ENCODE measurements around the gene SLC30A4. TPM values are rescaled to one million over a fixed set of nuclear protein-coding genes. Genes with fewer than 3 reads are reported as not detected.

Gene SLC30A4
- total RNA-seq, 2 experiments from 2014 or later, result 2.9 to 4.1 TPM

GRCh38 chr15:45456212-45457106, 66.1 kb downstream of the SLC30A4 start:
- Mint-ChIP-seq H3K9me3 (ENCODE audit: low read depth) (no peaks in the 10 kb centered on the region), H3K4me3 (peak overlapping the region; percentile 79), H3K27ac (peak overlapping the region; percentile 88), H3K4me1 (peaks cover 55% of the 10 kb centered on the region), H3K27me3 (no peaks in the 10 kb centered on the region), H3K36me3 (peaks cover 13% of the 10 kb centered on the region)
- DNase-seq (peak; percentile 92), ATAC-seq (peak; percentile 66)
- CTCF ChIA-PET, result interaction anchor here (0.6 to 7.8 kb wide), 26 partner anchors 8 to 293 kb away, joined by 3 to 113 read pairs (median 8); partner anchors contain the start of genes BLOC1S6 and SQOR

DNA sequence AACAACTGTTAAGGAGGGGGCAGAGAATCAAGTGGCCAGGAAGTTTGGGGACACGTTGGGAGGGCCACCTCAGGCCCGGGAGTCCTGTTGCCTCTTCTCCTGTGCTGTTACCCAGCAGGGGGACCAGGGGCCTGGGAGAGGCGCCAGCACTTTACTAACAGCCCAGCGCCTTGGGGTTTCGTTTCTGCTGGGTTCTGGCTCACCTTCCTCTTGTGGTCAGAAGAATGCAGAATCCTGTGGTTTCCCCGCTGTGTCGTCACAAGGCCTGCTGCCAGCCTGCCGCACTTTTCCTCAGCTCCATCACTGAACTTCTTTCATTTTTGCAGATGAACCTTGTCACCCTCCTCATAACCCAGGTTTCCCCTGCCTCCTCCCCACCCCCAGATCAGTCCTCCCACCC, 67.7 kb downstream of the SLC30A4 start:
- ATAC-seq, result peak; percentile 53
- Mint-ChIP-seq H3K9me3 (ENCODE audit: low read depth) (no peaks in the 10 kb centered on the region), H3K36me3 (peaks cover 13% of the 10 kb centered on the region), H3K27me3 (no peaks in the 10 kb centered on the region), H3K27ac (peak overlapping the region; percentile 93), H3K4me3 (peak overlapping the region; percentile 62), H3K4me1 (peaks cover 55% of the 10 kb centered on the region)
- CTCF ChIA-PET, result interaction anchor here (0.9 to 7.8 kb wide), 10 partner anchors 12 to 254 kb away, joined by 3 to 113 read pairs (median 4); a partner anchor contains a TSS
- DNase-seq, result peak; percentile 88

- Mint-ChIP-seq H3K27me3 (no peaks in the 10 kb centered on the region), H3K4me1 (peaks cover 35% of the 10 kb centered on the region), H3K9me3 (ENCODE audit: low read depth) (no peaks in the 10 kb centered on the region), H3K4me3 (no peak overlapping the region), H3K36me3 (peaks cover 13% of the 10 kb centered on the region), H3K27ac (no peak overlapping the region)
- DNase-seq (no peak), ATAC-seq (no peak)
- CTCF ChIA-PET, result interaction anchor here (0.7 kb wide), 1 partner anchor 162 kb away, joined by 3 read pairs; no protein-coding TSS in a partner anchor
These were observed 71.3 kb downstream of the SLC30A4 start for GRCh38 chr15:45451265-45451664.

DNA sequence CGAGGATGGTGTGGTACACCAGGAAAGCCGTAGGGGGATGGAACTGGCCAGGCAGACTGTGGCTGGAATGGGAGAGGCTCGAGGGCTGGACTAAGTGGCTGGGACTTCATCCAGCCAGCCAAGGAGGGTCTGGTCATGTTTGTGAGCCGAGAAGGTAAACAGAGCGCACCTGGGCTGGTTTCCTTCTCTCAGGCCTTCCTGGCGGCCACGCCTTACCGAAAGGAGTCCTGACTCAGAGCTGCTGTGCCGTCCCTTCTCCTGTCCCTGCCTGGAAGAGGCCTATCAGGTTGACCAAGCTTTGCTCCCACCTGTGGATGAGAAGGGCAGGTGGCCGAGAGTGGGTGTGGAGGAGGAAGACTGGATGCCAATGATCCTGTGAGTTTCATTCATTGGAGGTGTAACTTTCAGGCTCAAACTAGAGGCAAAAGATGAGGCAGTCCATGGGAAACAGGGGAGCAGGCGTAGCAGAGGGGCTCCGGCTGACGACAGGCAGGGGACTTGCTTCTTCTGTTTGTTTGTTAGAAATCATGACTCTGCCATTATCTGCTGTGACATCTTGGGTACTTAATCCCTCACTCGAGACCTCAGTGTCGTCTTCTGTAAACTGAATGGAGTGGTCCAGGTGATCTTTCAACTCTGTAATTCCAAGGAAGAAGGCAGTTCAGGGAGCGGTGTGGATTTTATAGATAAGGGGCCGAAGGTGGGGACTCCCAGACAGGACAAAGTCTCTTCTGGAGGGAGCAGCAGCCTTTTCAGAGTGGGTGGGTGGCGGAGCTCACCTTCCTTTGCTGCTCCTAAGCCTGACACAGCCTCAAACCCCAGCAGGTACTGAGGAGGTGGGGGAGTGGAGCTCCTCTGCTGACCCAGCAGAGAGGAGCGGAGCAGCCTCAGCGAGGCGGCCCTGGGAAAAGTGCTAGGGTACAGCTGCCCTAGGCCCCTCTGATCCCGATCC, 72.4 kb downstream of the SLC30A4 start:
- no peak overlapping the region for H3K27ac Mint-ChIP-seq
- H3K4me1 Mint-ChIP-seq, result peaks cover 24% of the 10 kb centered on the region
- ATAC-seq (no peak), DNase-seq (no peak)
- H3K9me3 Mint-ChIP-seq (ENCODE audit: low read depth), result no peaks in the 10 kb centered on the region
- CTCF ChIA-PET, result interaction anchor here (0.7 to 2.0 kb wide), 3 partner anchors 7 to 164 kb away, joined by 3 to 9 read pairs (median 3); no protein-coding TSS in a partner anchor
- H3K4me3 Mint-ChIP-seq, result no peak overlapping the region
- no peaks in the 10 kb centered on the region for H3K27me3 Mint-ChIP-seq
- peaks cover 13% of the 10 kb centered on the region for H3K36me3 Mint-ChIP-seq

DNA sequence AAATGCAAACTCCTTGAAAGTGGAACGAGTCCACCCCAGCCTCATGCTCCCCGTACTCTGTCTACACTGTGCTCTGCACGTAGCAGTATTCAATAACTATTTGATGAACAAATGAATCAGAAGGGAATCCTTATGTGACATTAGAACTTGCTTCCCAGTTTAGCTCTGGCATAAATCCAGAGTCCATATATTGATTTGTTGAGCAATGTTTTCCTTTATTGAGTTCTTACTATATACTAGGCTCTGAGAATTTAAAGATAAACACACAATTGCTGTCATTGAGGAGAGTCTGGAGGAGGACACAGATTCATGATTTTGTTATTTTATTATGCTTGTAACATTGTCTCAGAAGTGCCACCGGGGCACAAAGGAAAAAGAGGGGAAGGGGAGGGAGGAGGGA, 73.2 kb downstream of the SLC30A4 start:
- no peak overlapping the region for H3K4me3 Mint-ChIP-seq
- no peaks in the 10 kb centered on the region for H3K9me3 Mint-ChIP-seq (ENCODE audit: low read depth)
- ATAC-seq (no peak), DNase-seq (no peak)
- no peak overlapping the region for H3K27ac Mint-ChIP-seq
- CTCF ChIA-PET, result interaction anchor here (1.5 to 2.0 kb wide), 2 partner anchors 8 to 162 kb away, joined by 3 to 9 read pairs; no protein-coding TSS in a partner anchor
- peaks cover 13% of the 10 kb centered on the region for H3K36me3 Mint-ChIP-seq
- H3K4me1 Mint-ChIP-seq, result peaks cover 16% of the 10 kb centered on the region
- H3K27me3 Mint-ChIP-seq, result no peaks in the 10 kb centered on the region

DNA sequence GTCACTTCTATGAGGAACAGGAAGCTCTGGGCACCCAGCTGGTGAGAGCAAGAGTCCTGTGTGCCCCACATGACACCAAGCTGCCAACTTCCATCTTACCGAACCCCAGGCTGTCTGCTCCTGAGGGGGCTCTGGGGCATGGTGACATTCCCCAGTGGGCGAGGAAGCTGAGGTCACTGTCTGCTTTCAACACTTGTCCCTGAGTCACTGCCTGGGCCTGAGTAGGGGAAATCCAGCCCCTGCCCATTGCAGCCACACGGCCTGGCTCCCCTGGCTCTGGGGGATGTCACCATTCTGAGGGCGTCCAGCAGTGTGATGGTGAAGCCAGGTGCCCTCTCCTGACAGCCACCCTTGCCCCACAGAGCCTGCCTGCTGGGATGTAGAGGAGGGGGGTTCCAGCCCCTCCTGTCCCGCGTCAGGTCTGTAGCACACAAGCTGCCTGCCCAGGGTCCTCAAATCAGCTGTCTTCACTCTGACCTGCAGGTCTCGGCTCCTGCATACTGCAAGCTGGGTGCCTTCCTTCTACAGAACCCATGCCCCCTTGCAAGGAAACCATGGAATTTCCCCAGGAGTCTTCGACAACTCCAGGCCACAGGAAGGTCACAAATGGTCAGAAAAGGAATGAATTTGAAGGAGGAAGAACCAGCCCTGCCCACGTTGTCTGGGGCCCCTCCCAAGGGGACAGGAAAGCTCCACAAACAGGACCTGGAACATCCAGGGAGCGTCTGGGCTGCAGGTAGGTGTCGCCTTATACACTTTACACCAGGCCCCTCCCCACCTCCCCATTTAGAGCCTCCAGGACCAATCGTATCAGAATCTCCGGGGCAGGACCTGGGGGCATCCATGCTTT, 74.3 kb downstream of the SLC30A4 start:
- H3K4me1 Mint-ChIP-seq, result peaks cover 7% of the 10 kb centered on the region
- DNase-seq (no peak), ATAC-seq (no peak)
- H3K27ac Mint-ChIP-seq, result no peak overlapping the region
- no peak overlapping the region for H3K4me3 Mint-ChIP-seq
- H3K36me3 Mint-ChIP-seq, result peaks cover 8% of the 10 kb centered on the region
- no peaks in the 10 kb centered on the region for H3K9me3 Mint-ChIP-seq (ENCODE audit: low read depth)
- H3K27me3 Mint-ChIP-seq, result no peaks in the 10 kb centered on the region
- CTCF ChIA-PET, result interaction anchor here (2.0 kb wide), 1 partner anchor 9 kb away, joined by 9 read pairs; no protein-coding TSS in a partner anchor

DNA sequence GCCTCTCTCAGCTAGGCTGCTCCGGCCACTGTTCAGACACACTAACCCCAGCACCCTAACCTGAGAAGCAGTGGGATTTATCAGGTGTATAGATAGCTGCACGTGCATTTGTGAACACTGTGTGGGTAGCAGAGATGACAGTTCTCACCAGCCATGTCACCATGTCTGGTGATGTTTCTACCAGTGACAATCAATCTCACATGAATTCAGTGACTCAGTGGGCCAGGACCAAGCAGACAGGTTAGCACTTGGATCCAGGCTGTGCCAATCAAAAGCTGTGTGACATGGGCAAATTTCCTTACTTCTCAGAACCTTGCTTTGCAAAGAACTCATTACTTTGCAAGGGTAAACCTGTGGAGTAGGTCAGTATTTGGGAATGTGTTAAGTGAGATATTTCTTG, 78.9 kb downstream of the SLC30A4 start:
- CTCF ChIA-PET, result interaction anchor here (1.4 to 1.8 kb wide), 2 partner anchors 8 to 11 kb away, joined by 4 to 6 read pairs; no protein-coding TSS in a partner anchor
- Mint-ChIP-seq H3K4me1 (peaks cover 4% of the 10 kb centered on the region), H3K4me3 (no peak overlapping the region), H3K27ac (no peak overlapping the region), H3K9me3 (ENCODE audit: low read depth) (no peaks in the 10 kb centered on the region), H3K36me3 (no peaks in the 10 kb centered on the region), H3K27me3 (no peaks in the 10 kb centered on the region)
- no peak for ATAC-seq
- DNase-seq, result no peak

DNA sequence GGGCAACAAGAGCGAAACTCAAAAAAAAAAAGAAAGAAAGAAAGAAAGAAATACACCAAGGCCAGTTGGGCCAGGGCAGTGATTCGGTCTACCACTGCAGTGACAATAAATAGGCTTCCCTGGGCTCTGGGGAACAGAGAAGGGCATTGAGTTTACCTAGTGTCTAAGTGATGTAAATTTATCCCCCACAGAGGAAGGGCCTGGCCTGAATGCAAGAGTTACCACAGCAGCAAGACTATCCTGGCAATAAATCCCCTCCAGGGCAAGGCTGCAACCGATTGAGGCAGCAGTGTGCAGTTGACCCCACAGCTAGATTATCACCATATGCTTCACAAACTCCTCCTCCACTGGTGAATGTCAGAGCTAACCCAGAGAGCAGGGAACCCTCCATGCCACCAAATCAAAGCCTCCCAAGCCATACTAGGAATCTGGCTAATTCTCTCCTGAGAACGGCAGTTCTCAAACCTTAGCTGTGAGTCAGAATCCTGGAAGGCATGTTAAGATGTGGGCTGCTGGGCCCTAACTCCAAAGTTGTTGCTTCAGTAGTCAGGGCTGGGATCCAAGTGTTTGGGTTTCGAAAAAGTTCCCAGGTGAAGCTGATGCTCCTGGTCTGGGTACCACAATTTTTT, 79.9 kb downstream of the SLC30A4 start:
- Mint-ChIP-seq H3K9me3 (ENCODE audit: low read depth) (no peaks in the 10 kb centered on the region), H3K27me3 (no peaks in the 10 kb centered on the region), H3K36me3 (no peaks in the 10 kb centered on the region), H3K4me1 (no peaks in the 10 kb centered on the region), H3K4me3 (no peak overlapping the region), H3K27ac (no peak overlapping the region)
- no peak for ATAC-seq
- DNase-seq, result no peak
- CTCF ChIA-PET, result interaction anchor here (0.6 to 5.5 kb wide), 5 partner anchors 9 to 247 kb away, joined by 3 to 35 read pairs (median 4); no protein-coding TSS in a partner anchor

DNA sequence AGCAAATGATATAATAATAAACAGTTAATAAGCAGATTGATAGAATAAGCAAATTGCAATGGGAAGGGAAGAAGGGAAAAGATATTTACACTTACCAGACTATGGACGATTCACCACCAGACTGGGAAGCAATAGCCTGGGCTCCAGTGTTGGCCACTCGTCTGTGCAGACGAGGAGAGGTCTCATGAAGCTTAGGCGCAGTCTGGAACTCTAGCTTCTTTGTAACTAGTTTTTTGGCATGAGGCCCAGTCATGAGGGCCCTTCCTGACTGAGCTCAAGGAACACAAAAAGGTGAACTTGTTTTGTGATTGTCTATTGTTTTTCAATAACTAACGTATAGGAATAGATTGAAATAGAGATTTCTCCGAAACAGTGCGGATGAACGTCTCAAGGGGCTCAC, 80.9 kb downstream of the SLC30A4 start:
- ATAC-seq (no peak), DNase-seq (no peak)
- no peaks in the 10 kb centered on the region for H3K9me3 Mint-ChIP-seq (ENCODE audit: low read depth)
- no peak overlapping the region for H3K27ac Mint-ChIP-seq
- no peaks in the 10 kb centered on the region for H3K4me1 Mint-ChIP-seq
- no peaks in the 10 kb centered on the region for H3K27me3 Mint-ChIP-seq
- CTCF ChIA-PET, result interaction anchor here (0.7 to 5.5 kb wide), 3 partner anchors 10 to 21 kb away, joined by 3 to 35 read pairs (median 6); no protein-coding TSS in a partner anchor
- H3K4me3 Mint-ChIP-seq, result no peak overlapping the region
- no peaks in the 10 kb centered on the region for H3K36me3 Mint-ChIP-seq

DNA sequence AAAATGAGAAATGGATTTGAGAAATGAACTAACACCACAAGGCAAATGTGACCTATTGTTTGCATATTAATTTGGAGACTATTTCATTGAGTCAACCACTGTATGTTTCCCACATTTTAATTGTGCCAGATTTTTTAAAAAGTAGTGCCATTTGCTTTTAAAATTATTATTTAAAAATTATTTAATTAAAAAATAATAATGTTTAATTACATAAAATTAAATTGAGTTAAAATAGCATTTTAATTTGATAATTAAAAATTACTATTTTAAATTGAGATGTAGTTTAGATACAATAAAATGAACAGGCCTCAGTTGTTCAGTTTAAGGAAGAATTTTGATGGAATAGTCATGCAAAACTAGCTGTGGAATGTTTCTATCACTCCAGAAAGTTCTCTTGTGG, 81.5 kb downstream of the SLC30A4 start:
- CTCF ChIA-PET, result interaction anchor here (5.5 kb wide), 1 partner anchor 17 kb away, joined by 35 read pairs; no protein-coding TSS in a partner anchor
- Mint-ChIP-seq H3K4me3 (no peak overlapping the region), H3K9me3 (ENCODE audit: low read depth) (no peaks in the 10 kb centered on the region), H3K27ac (no peak overlapping the region), H3K27me3 (no peaks in the 10 kb centered on the region), H3K36me3 (no peaks in the 10 kb centered on the region), H3K4me1 (no peaks in the 10 kb centered on the region)
- no peak for ATAC-seq
- DNase-seq, result no peak

- CTCF ChIA-PET, result interaction anchor here (0.8 to 5.5 kb wide), 5 partner anchors 9 to 19 kb away, joined by 4 to 35 read pairs (median 5); no protein-coding TSS in a partner anchor
- Mint-ChIP-seq H3K9me3 (ENCODE audit: low read depth) (no peaks in the 10 kb centered on the region), H3K36me3 (no peaks in the 10 kb centered on the region), H3K4me1 (no peaks in the 10 kb centered on the region), H3K27ac (no peak overlapping the region), H3K4me3 (no peak overlapping the region), H3K27me3 (peaks cover 5% of the 10 kb centered on the region)
- DNase-seq, result no peak
- no peak for ATAC-seq
These were observed 82.9 kb downstream of the SLC30A4 start for GRCh38 chr15:45439521-45440260.
